GM21390 (cell line): ENCODE results near the gene MGAT4C.
"Not testable (repeated sequence)": the region's sequence is repeated elsewhere in the genome, so short reads cannot be mapped to it uniquely, and the experiment has no call there.

Experiments used
- ATAC-seq: cut with Tn5 transposase; IDR thresholded peaks from one replicate; pipeline ENCODE4 v1.9.1; 2021; ENCODE audit not compliant: unreplicated experiment

The MGAT4C gene

DNA sequence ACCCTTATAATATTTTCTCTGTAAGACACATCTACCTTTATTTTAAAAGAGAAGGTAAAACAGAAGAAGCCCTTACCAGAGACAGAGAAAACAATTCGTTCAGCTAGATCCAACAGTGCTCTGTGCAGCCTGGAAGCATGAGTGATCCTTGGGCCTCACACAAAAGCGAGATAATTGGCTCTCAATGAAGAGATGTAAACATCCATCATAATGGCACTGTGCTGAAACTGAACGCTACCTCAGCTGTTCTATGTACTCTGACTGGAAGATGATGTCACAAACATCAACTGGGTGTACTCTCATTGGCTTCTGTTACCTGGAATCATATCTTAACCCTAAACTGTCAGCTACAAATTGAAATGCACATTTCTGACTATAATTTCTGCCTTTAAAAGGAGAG lies at the start of gene MGAT4C:
MGAT4C (minus strand) TSS at position 229 of the 400 bp plus-strand sequence.
- ATAC-seq = no peak

DNA sequence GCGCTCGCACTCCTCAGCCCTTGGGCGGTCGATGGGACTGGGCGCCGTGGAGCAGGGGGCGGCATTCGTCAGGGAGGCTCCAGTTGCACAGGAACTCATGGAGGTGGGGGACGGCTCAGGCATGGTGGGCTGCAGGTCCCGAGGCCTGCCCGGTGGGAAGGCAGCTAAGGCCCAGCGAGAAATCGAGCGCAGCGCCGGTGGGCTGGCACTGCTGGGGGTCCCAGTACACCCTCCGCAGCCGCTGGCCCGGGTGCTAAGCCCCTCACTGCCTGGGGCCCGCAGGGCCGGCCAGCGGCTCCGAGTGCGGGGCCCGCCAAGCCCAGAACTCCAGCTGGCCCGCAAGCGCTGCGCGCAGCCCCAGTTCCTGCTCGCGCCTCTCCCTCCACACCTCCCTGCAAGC lies 40.2 kb upstream of the MGAT4C start:
- not testable (repeated sequence) for ATAC-seq

DNA sequence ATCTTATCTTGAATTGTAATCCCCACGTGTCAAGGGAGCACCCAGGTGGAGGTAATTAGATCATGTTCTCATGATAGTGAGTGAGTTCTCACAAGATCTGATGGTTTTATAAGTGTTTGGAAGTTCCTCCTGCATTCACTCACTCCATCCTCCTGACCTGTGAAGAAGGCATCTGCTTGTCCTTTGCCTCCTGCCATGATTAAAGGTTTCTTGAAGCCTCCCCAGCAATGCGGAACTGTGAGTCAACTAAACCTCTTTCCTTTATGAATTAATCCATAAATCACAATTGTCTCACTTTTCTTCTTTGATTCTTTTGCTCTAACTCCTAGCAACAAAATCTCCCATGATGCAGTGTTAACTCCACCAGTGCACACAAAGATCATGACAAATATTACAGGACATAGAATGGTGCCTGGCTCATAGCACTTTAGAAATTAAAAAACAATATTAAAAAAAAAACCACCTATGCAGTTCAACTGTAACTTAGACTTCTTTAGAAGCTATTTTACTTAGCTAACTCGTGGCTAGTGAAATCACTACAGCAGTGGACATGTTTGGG lies 37.6 kb upstream of the MGAT4C start:
- ATAC-seq = no peak

DNA sequence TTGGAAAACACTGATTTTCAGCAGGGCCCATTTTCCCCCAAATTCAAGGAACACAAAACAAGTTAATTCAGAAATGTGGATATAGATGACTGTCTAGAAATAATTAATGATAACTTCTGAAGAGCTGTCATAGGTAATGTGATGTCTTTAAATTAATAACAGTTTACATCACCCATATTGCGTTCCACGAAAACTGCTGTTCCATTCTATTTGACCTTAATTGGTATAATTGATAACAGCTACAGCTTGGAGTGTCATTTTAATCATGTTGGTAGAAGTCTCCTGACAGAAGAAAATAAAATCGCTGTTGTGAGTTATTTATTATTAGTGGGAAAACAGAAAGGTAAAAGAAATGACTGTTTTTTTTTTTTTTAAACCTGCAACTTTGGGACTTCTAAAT lies 36.3 kb upstream of the MGAT4C start:
- ATAC-seq = no peak

DNA sequence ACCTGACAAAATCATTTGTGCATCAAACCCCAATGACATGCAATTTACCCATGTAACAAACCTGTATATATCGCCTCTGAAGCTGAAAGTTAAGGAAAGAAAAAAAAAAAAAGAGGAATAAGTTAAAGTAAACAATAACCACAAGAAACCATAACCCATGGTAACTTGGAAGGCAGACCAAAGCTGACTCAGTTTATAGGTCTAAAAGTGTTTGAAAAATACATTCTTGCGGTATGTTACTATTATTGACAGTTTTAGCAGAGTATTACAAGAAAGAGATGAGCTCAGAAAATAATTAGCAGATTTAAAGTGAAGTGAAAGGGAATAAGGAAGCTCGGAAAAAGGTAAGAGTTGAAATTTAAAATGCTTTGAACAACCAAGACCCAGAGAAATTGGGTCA lies 34.4 kb upstream of the MGAT4C start:
- ATAC-seq = no peak

DNA sequence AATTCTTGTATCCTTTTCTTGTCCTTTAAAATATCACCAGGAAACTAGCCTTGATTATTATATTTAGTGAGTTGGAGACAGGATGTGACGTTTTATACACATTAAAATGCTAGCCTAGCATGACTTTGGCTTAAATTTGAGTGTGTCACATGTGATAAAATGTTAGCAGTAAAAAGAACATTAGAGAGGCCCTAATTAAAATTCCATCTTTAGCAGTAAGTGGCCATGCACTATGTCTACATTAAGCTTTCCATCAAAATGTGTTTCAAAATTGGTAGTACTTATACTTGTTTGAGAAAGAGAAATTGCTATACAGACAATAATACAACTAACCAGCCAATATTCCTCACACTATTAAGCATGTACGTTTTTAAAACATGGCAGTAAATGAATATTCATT lies 29.9 kb upstream of the MGAT4C start:
- ATAC-seq = no peak

DNA sequence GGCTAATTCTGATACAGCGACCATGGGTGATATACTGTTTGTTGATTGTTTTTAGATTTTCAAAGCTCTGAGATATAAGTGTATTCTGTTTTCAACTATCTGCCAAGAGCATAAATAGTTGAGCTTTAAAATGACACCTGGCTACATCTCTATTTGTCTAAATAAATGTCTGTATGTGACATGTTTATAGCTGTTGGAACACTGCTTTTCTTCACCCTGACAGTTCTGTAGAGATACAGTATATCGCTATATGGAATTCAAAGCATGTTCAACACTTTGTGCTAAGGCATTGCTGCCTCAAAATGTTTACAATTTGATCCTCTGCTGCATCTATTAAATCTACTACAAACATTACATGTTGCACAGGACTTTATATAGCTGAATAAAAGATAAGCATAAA lies 27.4 kb upstream of the MGAT4C start:
- no peak for ATAC-seq

DNA sequence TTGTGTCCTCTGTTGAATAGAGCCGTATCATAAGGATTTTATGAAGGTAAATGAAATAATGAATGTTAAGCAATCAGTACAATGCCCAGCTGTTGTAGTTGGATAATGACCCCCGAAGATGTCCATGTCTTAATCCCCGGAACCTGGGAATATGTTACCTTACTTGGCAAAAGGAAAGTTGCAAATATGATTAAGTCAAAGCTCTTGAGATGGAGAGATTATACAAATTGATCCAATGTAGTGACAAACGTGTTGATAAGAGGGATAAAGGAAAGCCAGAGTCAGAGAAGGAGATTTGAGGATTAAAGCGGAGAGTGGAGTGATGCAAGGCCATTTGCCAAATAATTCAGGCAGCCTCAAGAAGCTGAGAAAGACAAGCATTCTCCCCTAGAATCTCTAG lies 19.2 kb upstream of the MGAT4C start:
- no peak for ATAC-seq

DNA sequence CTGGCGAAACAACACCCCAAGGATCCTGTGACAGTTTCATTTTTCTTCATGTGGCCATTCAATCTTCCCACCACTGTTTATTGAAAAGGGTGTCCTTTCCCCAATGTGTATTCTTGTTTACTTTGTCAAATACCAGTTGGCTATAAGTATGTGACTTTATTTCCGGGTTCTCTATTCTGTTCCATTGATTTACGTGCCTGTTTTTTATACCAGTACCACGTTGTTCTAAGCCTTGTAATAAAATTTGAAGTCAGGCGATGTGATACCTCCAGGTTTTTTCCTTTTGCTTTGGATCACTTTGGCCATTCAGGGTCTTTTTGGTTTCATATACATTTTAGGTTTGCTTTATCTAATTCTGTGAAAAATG lies 9.1 kb upstream of the MGAT4C start:
- ATAC-seq = no peak

DNA sequence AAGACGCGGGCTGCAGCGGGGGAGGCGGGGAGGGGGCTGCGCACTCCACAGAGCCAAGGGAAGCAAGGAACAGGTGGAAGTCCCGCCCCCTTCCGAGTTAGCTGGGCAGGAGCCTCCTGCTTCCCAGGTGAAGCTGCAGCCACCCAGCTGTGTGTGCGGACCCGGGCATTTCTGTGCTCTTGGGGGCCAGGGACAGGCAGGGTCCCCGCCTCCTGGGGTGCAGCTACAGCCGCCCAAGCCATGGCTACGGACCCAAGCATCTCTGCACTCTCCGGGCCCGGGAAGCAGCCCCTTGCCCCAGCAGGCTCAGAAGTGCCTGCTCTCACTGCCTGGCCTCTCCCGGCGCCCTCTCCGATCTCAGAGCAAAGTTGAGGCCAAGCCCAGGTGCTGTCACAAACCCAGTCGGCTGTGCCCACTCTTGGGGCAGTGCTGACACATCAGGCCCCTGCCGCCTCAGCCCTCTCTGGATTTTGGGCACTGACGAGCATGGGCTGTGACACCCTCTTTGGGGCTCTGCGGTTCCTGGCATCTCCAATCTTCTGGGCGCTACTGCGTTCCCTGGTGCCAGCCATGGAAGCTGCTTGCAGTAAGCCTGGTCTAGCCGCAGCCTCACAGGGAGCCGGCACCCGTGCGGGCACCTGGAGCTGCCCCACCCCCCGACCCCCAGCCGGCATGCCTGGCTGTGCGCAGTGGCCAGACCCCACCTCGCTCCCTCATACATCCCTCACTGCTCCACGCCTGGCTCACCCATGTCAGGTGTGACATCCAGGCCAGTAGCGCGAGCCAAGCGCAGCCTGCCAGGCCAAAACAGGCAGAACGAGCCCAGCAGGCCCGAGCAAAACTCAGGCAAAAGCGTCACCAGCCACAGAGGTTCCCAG lies 8.5 kb upstream of the MGAT4C start:
- ATAC-seq = no peak

DNA sequence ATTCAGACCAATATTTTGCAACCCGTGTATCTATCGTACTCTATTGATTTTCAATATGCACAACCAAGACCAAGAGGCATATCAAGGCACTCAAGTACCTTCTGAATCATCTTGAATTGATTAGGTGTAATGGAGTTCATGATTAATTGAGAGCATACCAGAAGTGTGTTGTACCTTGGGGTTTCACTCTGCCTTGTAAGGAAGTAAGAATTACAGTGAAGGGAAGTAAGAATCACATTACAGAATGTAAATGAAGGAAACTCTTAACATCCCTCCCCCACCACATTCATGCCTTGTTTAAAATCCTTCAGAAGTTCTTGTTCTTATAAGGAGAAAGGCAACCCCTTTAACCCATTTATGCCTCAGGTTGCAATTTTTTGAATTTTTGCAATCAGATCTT lies 5.4 kb upstream of the MGAT4C start:
- ATAC-seq = no peak

DNA sequence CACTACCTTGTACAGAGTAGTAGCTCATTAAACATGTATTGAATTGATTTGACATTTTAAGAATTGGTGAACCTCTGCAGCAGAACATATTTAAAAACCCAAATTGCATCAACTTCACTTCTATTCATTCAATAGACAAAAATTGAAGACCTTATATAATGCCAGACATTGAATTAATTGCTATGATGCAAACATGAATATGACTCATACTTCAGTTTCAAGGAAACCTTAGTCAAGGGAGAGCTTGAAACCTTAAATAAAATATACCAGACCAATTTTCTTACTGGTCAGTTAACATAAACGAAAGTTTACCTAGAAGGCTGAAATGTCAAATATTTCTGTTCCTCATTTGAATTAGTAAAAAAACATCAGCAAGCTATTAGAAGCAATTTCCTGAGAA lies 5.0 kb upstream of the MGAT4C start:
- ATAC-seq = no peak

DNA sequence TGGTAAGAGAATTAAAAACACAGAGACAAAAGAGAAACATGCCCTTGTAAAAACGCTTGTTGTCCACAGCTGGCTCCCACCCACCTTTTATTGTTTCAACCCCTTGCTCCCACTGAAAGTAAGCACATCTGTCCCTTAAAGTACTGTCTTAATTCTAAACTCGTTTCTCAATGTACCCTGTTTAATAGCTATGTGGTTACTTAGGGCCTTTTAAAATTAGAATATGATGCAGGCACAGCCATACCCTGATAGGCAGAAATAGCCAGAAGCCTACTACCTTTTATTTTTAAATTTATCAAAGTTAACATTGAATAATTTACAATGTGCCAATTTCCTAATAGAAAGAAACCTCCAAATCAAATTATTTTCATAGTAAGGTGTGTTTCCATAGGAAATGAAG lies 4.0 kb upstream of the MGAT4C start:
- no peak for ATAC-seq

DNA sequence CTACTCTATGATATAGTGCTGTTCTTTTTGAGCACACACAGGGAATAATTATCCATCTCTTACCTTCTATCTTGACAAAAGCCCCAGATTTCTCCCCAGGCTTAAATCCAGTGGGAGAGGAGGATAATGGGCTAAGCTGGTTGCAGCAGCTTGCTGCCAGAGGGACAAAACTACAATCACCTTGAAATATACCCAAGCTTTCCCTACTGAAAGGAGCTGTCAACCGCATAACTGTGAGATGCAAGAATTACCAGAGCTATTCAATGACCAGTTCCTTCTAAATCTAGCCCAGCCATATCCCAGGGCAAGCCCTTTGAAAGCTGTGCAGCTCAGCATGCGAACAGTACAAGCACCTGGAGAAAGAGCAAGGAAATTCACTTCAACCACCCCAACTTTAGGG lies 943 bp upstream of the MGAT4C start:
- ATAC-seq = no peak

DNA sequence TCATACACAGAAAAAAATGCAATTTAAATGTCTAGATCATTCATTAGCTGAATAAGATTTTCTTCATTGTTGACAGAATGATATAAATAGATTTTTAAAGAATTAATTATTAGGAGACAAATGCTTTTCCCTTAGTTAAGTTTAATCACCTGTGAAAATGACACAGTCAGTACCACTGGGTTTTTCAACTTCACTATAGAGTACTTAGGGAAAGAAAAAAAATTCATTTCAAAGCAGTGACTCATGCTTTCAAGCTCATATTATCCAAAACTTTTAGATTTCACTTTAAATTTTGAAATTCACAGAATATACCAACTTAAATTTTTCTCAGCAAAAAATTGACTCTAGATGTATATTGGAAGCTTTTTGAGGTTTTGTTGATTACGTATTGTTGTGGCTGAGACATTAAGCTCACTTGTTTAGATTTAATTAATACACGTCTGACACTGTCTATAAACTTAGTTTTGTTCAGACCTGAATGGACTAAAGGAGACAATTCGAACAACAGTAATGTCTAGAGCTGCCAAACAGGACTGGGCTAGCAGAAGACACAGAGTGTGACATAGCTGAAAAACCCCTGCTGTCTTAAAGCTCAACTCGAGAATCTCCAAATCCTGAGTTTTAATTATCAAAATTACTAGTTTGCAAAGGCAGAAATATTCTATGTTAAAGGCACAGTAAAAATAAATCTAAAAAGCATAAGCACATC lies 1.6 kb downstream of the MGAT4C start:
- no peak for ATAC-seq

DNA sequence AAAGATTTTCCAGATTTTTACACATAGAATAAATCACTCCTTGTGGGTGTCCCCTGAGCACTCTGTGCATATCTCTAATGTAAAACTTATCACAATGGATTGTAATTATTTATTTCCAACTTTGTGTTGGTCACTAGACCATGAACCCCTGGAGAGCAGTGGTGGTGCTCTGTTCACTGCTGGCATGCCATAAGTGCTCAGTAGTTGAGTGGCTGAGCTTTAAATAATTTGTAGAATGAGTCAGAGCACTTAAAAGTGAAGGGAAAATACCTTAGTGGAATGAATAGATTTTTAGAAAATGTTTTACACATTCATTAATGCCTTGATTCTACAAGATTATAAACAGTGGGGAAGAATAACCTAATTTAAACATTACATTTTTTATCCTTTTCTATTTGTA lies 6.3 kb downstream of the MGAT4C start:
- no peak for ATAC-seq

DNA sequence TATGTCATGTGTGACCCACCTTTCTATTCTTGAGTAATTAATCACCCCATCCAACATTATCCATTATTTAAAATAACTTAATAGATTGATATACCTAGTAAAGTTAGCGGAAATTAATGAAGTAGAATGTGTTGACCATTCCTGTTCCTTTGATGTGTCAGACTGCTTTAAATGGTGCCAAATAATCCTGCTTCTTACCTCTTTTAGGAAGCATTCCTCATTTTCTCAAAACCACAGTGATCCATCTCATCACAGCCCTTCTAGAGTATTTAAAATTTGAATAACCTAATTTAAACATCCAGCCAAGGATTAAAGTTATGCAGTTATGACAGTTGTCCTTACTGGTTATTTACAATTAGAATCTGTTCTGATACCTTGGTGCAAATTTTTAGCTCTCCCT lies 6.9 kb downstream of the MGAT4C start:
- ATAC-seq = no peak

DNA sequence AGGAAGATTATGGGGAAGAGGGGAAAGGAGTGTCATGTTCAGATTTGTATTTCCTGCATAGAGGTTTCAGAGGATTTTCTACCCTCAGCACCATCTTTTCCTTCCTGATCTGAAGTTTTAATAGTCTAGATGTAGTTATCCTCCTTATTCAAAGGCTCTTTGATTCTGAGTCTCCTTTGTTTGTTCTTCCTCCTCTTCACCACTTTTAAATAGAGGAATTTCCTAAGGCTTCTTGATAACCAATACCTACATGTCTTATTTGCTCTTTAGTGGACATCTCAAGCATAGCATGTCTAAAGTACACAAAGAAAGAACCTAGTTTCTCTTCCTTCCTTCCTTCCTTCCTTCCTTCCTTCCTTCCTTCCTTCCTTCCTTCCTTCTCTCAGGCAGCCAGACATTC lies 8.3 kb downstream of the MGAT4C start:
- ATAC-seq = no peak

DNA sequence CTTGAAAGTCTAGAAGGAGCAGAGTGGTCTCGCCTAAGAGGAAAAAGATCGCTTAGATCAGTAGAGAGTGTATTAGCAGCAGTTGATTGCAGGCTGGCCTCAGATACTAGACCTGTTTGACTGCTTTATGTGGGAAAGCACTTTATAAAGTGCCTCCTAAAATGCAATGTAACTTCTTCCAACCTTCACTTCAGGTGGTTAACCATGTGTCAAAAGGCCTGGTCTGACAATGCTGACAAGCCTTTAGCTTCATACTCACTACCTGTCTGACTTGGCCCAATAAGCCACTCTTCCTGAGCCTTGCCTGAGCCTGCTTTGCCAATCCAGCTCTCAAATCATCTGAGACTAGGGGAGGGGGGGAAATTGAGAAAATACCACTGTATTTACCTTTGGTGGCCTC lies 14.6 kb downstream of the MGAT4C start:
- no peak for ATAC-seq

DNA sequence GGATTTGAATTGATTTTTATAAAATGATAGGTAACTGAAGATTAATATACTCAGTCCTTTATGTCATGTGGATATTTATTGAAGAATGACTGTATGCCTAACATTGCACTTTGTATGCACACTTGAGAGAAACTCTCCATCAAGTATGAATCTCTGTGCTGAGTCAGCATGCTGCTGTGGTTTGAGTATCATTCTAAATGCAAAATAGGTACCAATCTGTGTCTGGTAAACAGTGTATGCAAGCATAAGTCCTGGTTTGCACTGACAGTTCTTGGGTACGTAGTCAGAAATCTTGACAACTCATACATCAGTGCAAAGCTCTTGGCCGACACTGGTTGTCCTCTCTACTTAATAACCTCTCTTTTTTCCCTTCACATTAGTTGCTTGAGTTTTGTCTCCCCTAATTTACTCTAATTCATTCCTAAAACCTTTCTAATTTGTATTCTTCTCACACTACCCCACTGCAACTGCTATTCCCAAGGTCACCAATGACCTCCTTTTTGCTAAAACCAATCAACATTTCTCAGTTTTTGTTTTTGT lies 21.8 kb downstream of the MGAT4C start:
- ATAC-seq = no peak

DNA sequence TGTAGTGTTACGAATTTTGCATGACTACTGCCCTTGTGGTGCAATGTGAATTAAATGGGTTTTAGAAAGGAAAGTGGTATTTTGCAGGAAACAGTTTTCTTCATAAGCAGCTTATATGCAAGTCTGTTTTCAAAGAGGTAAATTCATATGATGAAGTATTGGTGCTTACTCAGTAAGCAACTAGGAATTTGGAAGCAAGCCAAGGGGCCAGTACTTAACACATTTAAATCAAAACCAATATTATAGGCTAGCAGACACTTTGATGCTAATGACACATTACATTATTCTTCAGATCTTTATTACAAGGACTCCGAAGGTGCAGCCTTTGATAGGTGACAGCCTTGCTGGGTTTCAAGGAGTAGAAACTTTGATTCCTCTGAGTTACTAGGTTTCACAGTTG lies 23.1 kb downstream of the MGAT4C start:
- no peak for ATAC-seq

DNA sequence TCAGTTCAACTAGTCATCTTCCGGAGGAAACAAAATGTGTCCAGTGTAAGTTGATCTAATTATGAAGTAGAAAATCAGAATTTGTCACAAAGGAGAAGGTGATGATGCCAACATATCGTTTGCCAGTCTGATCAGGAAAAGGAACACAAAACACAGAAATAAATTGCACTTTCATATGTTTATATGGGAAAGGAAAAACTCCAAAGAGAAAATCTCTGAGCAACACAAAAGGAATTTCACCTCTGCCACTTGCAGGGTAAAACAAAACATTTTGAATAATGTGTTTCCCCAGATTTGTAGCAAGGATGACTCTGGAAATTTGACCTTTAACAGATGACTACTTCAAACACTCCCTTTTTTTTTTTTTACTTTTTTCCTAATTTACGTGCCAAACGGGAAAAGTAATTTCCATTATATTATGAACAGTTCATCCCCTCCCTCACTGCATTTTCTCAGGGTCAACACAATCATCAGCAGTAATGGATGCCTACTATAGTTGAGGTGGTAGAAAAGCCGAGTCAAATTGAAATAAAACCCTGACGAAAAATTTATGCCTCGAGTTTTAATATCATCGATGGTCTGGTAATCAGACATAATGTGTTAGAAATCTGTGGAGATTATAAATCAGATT lies 25.6 kb downstream of the MGAT4C start:
- ATAC-seq = no peak
